ENCODE results near the gene CLDN6. TPM values are rescaled to one million over a fixed set of nuclear protein-coding genes. Genes with fewer than 3 reads are reported as not detected.
A peak's percentile ranks its signal among the peaks of the same experiment; 100 is the strongest.

Gene CLDN6
- total and polyA plus RNA-seq, 2 of the 13 experiments (the other 11 are each of a cell fraction or from before 2014, with no cell fraction given): 5.9 to 7.6 TPM

- TF ChIP-seq, protein P1, sequence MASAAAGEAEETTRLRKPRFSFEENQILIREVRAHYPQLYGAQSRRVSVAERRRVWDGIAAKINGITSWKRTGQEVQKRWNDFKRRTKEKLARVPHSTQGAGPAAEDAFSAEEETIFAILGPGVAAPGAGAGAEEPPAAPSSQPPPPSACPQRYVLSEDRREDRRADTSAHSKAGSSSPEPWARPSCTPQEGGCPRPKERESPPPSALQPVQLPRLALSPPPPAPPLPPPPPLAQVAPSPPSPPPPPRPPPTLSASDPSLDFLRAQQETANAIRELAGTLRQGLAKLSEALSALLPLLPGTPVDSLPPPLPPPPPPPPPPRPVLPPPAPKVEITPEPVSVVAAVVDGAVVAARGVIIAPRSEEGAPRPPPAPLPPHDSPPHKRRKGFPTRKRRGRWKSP (CRISPR knock-in tag; IDR thresholded peaks at IDR 0.05): no peak
- TF ChIP-seq NR2F6 (IDR thresholded peaks at IDR 0.05): no peak
- TF ChIP-seq NR2F6 (CRISPR knock-in tag; IDR thresholded peaks at IDR 0.05): 0 out of 2 replicates have a peak, but pooled peaks have one; percentile 29
- no peak for TF ChIP-seq SNAPC4 (CRISPR knock-in tag; IDR thresholded peaks at IDR 0.05)
- TF ChIP-seq DNMT1 (CRISPR knock-in tag; IDR thresholded peaks at IDR 0.05): no peak
- TF ChIP-seq KDM6A (CRISPR knock-in tag; IDR thresholded peaks at IDR 0.05; ENCODE audit: low read depth): no peak
- TF ChIP-seq ZNF276 (CRISPR knock-in tag; IDR thresholded peaks at IDR 0.05; ENCODE audit: low read depth): no peak
- no peak for TF ChIP-seq RXRB (CRISPR knock-in tag; IDR thresholded peaks at IDR 0.05; ENCODE audit: borderline replicate concordance)
- no peak for TF ChIP-seq SUZ12 (IDR thresholded peaks at IDR 0.05; ENCODE audit: low read depth, low read length)
- TF ChIP-seq, protein P2, sequence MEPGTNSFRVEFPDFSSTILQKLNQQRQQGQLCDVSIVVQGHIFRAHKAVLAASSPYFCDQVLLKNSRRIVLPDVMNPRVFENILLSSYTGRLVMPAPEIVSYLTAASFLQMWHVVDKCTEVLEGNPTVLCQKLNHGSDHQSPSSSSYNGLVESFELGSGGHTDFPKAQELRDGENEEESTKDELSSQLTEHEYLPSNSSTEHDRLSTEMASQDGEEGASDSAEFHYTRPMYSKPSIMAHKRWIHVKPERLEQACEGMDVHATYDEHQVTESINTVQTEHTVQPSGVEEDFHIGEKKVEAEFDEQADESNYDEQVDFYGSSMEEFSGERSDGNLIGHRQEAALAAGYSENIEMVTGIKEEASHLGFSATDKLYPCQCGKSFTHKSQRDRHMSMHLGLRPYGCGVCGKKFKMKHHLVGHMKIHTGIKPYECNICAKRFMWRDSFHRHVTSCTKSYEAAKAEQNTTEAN (CRISPR knock-in tag; conservative IDR thresholded peaks at IDR 0.05): no peak
- TF ChIP-seq ZNF260 (CRISPR knock-in tag; IDR thresholded peaks at IDR 0.05; ENCODE audit: borderline replicate concordance, low read depth): no peak
- TF ChIP-seq NFKB2 (CRISPR knock-in tag; IDR thresholded peaks at IDR 0.05; ENCODE audit: borderline replicate concordance): no peak
- TF ChIP-seq ZNF530 (CRISPR knock-in tag; IDR thresholded peaks at IDR 0.05; ENCODE audit: low read depth): no peak
- no peak for TF ChIP-seq ZNF30 (CRISPR knock-in tag; IDR thresholded peaks at IDR 0.05)
- TF ChIP-seq GLMP (CRISPR knock-in tag; IDR thresholded peaks at IDR 0.05; ENCODE audit: borderline replicate concordance): no peak
- TF ChIP-seq, protein P3, sequence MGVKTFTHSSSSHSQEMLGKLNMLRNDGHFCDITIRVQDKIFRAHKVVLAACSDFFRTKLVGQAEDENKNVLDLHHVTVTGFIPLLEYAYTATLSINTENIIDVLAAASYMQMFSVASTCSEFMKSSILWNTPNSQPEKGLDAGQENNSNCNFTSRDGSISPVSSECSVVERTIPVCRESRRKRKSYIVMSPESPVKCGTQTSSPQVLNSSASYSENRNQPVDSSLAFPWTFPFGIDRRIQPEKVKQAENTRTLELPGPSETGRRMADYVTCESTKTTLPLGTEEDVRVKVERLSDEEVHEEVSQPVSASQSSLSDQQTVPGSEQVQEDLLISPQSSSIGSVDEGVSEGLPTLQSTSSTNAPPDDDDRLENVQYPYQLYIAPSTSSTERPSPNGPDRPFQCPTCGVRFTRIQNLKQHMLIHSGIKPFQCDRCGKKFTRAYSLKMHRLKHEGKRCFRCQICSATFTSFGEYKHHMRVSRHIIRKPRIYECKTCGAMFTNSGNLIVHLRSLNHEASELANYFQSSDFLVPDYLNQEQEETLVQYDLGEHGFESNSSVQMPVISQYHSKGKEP (CRISPR knock-in tag; IDR thresholded peaks at IDR 0.05): no peak
- no peak for TF ChIP-seq ZNF773 (CRISPR knock-in tag; IDR thresholded peaks at IDR 0.05; ENCODE audit: borderline replicate concordance)
- TF ChIP-seq KAT7 (CRISPR knock-in tag; IDR thresholded peaks at IDR 0.05; ENCODE audit: borderline replicate concordance): no peak
Observed at GRCh38 chr16:3017794-3018506, at the start of gene CLDN6 (continued).
